GM12873 (cell line): ENCODE results near the gene LONRF2.

Experiments used
- CTCF ChIP-seq: IDR thresholded peaks from 2 replicates; pipeline ENCODE4 v1.5.1; 2012; ENCODE audit warnings: low read depth, mild to moderate bottlenecking, moderate library complexity, low read length, control low read depth; ENCODE audit not compliant: insufficient read depth; ENCODE audit errors: missing control alignments

Gene LONRF2

GRCh38 chr2:100285691-100286090 lies 36.6 kb downstream of the LONRF2 start:
- no peak for TF ChIP-seq CTCF

GRCh38 chr2:100285011-100285410 lies 37.3 kb downstream of the LONRF2 start:
- TF ChIP-seq CTCF, result no peak

GRCh38 chr2:100283724-100284501 lies 38.4 kb downstream of the LONRF2 start:
- no peak for TF ChIP-seq CTCF

GRCh38 chr2:100281521-100282438 lies 40.5 kb downstream of the LONRF2 start:
- no peak for TF ChIP-seq CTCF

- no peak for TF ChIP-seq CTCF
Measured at GRCh38 chr2:100279586-100280534, 42.4 kb downstream of the LONRF2 start.

- no peak for TF ChIP-seq CTCF
Measured at GRCh38 chr2:100278986-100279385, 43.3 kb downstream of the LONRF2 start.
